ENCODE data around the gene GALNT18. TPM values are rescaled to one million over a fixed set of nuclear protein-coding genes. Genes with fewer than 3 reads are reported as not detected.
A peak's percentile ranks its signal among the peaks of the same experiment; 100 is the strongest.

GALNT18 gene
- total RNA-seq, 1 donor from 2014 or later: 38.4 TPM

- TF ChIP-seq, protein P1, sequence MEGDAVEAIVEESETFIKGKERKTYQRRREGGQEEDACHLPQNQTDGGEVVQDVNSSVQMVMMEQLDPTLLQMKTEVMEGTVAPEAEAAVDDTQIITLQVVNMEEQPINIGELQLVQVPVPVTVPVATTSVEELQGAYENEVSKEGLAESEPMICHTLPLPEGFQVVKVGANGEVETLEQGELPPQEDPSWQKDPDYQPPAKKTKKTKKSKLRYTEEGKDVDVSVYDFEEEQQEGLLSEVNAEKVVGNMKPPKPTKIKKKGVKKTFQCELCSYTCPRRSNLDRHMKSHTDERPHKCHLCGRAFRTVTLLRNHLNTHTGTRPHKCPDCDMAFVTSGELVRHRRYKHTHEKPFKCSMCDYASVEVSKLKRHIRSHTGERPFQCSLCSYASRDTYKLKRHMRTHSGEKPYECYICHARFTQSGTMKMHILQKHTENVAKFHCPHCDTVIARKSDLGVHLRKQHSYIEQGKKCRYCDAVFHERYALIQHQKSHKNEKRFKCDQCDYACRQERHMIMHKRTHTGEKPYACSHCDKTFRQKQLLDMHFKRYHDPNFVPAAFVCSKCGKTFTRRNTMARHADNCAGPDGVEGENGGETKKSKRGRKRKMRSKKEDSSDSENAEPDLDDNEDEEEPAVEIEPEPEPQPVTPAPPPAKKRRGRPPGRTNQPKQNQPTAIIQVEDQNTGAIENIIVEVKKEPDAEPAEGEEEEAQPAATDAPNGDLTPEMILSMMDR (IDR thresholded peaks at IDR 0.05): no peak
- H3K4me3 Mint-ChIP-seq (ENCODE audit: unreplicated experiment): no peak overlapping the region
- no peak overlapping the region for H3K27ac Mint-ChIP-seq (ENCODE audit: unreplicated experiment)
- peaks cover 4% of the 10 kb centered on the region for H3K4me1 Mint-ChIP-seq (ENCODE audit: low read depth)
- H3K27me3 Mint-ChIP-seq (ENCODE audit: low read depth): peaks cover 37% of the 10 kb centered on the region
- no peak for DNase-seq (ENCODE audit: low spot score)
- H3K9me3 Mint-ChIP-seq (ENCODE audit: low read depth): peaks cover 6% of the 10 kb centered on the region
- H3K36me3 Mint-ChIP-seq (ENCODE audit: low read depth): peaks cover 3% of the 10 kb centered on the region
Observed at GRCh38 chr11:11668274-11668673, 46.5 kb upstream of the GALNT18 start.

DNA sequence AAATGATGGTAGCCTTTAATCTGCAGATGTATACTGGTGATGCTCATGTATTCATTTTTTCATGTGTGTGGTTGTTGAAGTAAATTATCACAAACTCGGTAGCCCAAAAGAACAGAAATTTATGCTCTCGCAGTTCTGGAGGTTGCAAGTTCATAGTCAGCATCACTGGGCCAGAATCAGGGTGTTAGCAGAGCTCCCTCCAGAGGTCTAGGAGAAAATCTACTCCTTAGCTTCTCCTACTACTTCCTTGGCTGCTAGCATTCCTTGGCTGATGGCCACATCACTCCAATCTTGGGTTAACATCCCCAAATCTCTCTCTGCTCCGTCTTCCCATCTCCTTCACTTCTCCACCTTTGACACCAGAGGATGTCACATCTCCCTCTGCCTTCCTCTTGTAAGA is 45.3 kb upstream of the GALNT18 start:
- H3K27me3 Mint-ChIP-seq (ENCODE audit: low read depth): peaks cover 43% of the 10 kb centered on the region
- H3K4me1 Mint-ChIP-seq (ENCODE audit: low read depth): peaks cover 4% of the 10 kb centered on the region
- no peak for DNase-seq (ENCODE audit: low spot score)
- TF ChIP-seq, protein P1 (IDR thresholded peaks at IDR 0.05): peak; percentile 17
- no peak overlapping the region for H3K4me3 Mint-ChIP-seq (ENCODE audit: unreplicated experiment)
- peaks cover 3% of the 10 kb centered on the region for H3K36me3 Mint-ChIP-seq (ENCODE audit: low read depth)
- no peak overlapping the region for H3K27ac Mint-ChIP-seq (ENCODE audit: unreplicated experiment)
- peaks cover 6% of the 10 kb centered on the region for H3K9me3 Mint-ChIP-seq (ENCODE audit: low read depth)

DNA sequence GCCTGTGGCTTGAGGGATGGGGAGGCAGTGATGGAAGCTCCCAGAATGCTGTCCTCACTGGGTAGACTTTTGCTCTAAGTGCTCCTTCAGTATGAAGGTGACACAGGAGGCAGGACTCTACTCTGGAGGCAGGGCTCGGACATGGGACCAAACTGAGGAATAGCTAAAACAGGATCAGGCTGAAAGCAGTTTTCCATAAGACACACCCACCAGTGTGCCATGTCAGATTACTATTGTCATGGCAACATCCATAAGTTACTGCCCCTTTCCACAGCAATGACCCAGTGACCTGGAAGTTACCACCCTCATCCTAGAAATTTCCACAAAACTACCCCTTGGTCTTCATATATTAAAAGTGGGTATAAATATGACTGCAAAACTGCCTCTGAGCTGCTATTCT is 43.6 kb upstream of the GALNT18 start:
- DNase-seq (ENCODE audit: low spot score): no peak
- Mint-ChIP-seq H3K4me3 (ENCODE audit: unreplicated experiment) (no peak overlapping the region), H3K27me3 (ENCODE audit: low read depth) (peaks cover 49% of the 10 kb centered on the region), H3K4me1 (ENCODE audit: low read depth) (peaks cover 4% of the 10 kb centered on the region), H3K9me3 (ENCODE audit: low read depth) (peaks cover 6% of the 10 kb centered on the region), H3K27ac (ENCODE audit: unreplicated experiment) (no peak overlapping the region), H3K36me3 (ENCODE audit: low read depth) (peaks cover 3% of the 10 kb centered on the region)
- TF ChIP-seq, protein P1 (IDR thresholded peaks at IDR 0.05): no peak

DNA sequence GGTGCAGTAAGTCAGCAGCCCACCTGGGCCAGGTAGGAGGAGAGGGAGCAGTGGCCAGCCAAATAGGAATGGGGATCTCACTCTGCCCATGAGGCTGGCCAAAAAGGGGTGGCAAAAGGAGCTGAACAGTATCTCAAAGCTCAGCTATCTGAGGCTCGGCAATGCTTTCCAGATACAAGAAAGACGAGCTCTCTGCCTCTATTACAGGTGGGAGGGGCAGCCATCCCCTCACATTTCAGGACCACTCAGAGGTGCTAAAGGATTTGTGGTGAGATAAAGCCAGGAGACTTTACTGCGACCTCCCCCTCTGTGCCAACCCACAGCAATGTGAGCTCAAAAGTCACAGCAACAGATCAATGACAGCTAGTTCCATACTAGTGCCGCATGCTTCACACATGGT is 42.1 kb upstream of the GALNT18 start:
- TF ChIP-seq, protein P1 (IDR thresholded peaks at IDR 0.05): no peak
- DNase-seq (ENCODE audit: low spot score): no peak
- peaks cover 4% of the 10 kb centered on the region for H3K4me1 Mint-ChIP-seq (ENCODE audit: low read depth)
- no peak overlapping the region for H3K27ac Mint-ChIP-seq (ENCODE audit: unreplicated experiment)
- peaks cover 6% of the 10 kb centered on the region for H3K9me3 Mint-ChIP-seq (ENCODE audit: low read depth)
- H3K4me3 Mint-ChIP-seq (ENCODE audit: unreplicated experiment): no peak overlapping the region
- peaks cover 3% of the 10 kb centered on the region for H3K36me3 Mint-ChIP-seq (ENCODE audit: low read depth)
- H3K27me3 Mint-ChIP-seq (ENCODE audit: low read depth): peaks cover 47% of the 10 kb centered on the region

- peaks cover 3% of the 10 kb centered on the region for H3K36me3 Mint-ChIP-seq (ENCODE audit: low read depth)
- peaks cover 38% of the 10 kb centered on the region for H3K27me3 Mint-ChIP-seq (ENCODE audit: low read depth)
- no peak overlapping the region for H3K4me3 Mint-ChIP-seq (ENCODE audit: unreplicated experiment)
- peaks cover 4% of the 10 kb centered on the region for H3K4me1 Mint-ChIP-seq (ENCODE audit: low read depth)
- no peak overlapping the region for H3K27ac Mint-ChIP-seq (ENCODE audit: unreplicated experiment)
- no peak for DNase-seq (ENCODE audit: low spot score)
- TF ChIP-seq, protein P1 (IDR thresholded peaks at IDR 0.05): no peak
- H3K9me3 Mint-ChIP-seq (ENCODE audit: low read depth): peaks cover 6% of the 10 kb centered on the region
Observed at GRCh38 chr11:11662578-11662977, 40.8 kb upstream of the GALNT18 start.
